Spleen (tissue), 11 donors: ENCODE results near the gene PLCB2. TPM values are rescaled to one million over a fixed set of nuclear protein-coding genes. Genes with fewer than 3 reads are reported as not detected.

Experiments used
- DNase-seq: peaks from one replicate; pipeline ENCODE4 v3.0.0-alpha.2; 2020
- H3K27ac ChIP-seq, 8 donors: fragments of 200-600 bp; sonication (generic) in 7 of 8; 1 replicate in 4 of 8; 2 replicates in 4 of 8; pipeline versions ENCODE4 v1.5.0 to v1.8.0; 2016 to 2021; ENCODE audit warnings: inconsistent platforms in 4 of 8, mild to moderate bottlenecking in 4 of 8, moderate library complexity in 1 of 8
- H3K27me3 ChIP-seq, 7 donors: fragments of 200-600 bp; sonication (generic) in 6 of 7; replicated peaks in 1 of 7; 1 replicate in 4 of 7; 2 replicates in 3 of 7; pipeline versions ENCODE4 v1.5.0 to v1.8.0; 2016 to 2021; ENCODE audit warnings: inconsistent platforms in 3 of 7, mild to moderate bottlenecking in 1 of 7
- H3K36me3 ChIP-seq, 6 donors: fragments of 200-600 bp; sonication (generic) in 5 of 6; 1 replicate in 4 of 6; 2 replicates in 2 of 6; pipeline versions ENCODE4 v1.5.0 to v1.8.0; 2016 to 2021; ENCODE audit warnings: inconsistent platforms in 2 of 6
- H3K4me1 ChIP-seq, 6 donors: fragments of 200-600 bp; sonication (generic) in 5 of 6; 1 replicate in 3 of 6; 2 replicates in 3 of 6; pipeline versions ENCODE4 v1.5.0 to v1.8.0; 2016 to 2021; ENCODE audit warnings: inconsistent platforms in 3 of 6
- H3K4me3 ChIP-seq, 8 donors: fragments of 200-600 bp; sonication (generic) in 7 of 8; 1 replicate in 4 of 8; 2 replicates in 4 of 8; pipeline versions ENCODE4 v1.5.0 to v1.8.0; 2016 to 2021; ENCODE audit warnings: inconsistent platforms in 4 of 8, mild to moderate bottlenecking in 4 of 8, moderate library complexity in 2 of 8
- H3K9me3 ChIP-seq, 8 donors: fragments of 200-600 bp; sonication (generic) in 7 of 8; 1 replicate in 4 of 8; 2 replicates in 4 of 8; pipeline versions ENCODE4 v1.5.0 to v1.8.0; 2016 to 2021; ENCODE audit warnings: inconsistent platforms in 4 of 8
- CTCF ChIP-seq, 11 experiments: fragments of 200-600 bp in 7 of 11; fragments of 450-650 bp in 4 of 11; sonication (generic) in 4 of 11; IDR thresholded peaks in 8 of 11; conservative IDR thresholded peaks in 3 of 11; 1 replicate in 7 of 11; 2 replicates in 4 of 11; pipeline versions ENCODE4 v1.4.0 to v1.8.0; 2016 to 2021; ENCODE audit warnings: antibody characterized with exemption in 11 of 11, inconsistent platforms in 4 of 11, mild to moderate bottlenecking in 1 of 11
- POLR2A ChIP-seq, 3 donors: fragments of 450-650 bp; IDR thresholded peaks; one replicate each; pipeline ENCODE4 v1.5.1; 2017; ENCODE audit warnings: antibody characterized with exemption in 3 of 3, mild to moderate bottlenecking in 1 of 3
- POLR2AphosphoS5 ChIP-seq, 3 donors: sonication (generic); formaldehyde crosslinking; IDR thresholded peaks; one replicate each; pipeline ENCODE4 v1.5.1; 2017; ENCODE audit warnings: antibody characterized with exemption in 3 of 3
- WGBS, 5 donors: extraction: QIAGEN DNeasy Blood & Tissue Kit in 3 of 5; methylation state at CpG; one replicate each; pipeline versions ENCODE4 v1.1.5 to v1.1.7; 2013 to 2018; 5-methylcytosine and 5-hydroxymethylcytosine counted together
- intact Hi-C: fragments of 100-400 bp; cut with DNase I; formaldehyde crosslinking; loops from one replicate; pipeline ENCODE4 v1.15.0; 2023; ENCODE audit warnings: low total_unique reads
- polyA plus RNA-seq, 3 donors: library from polyadenylated mRNA; stranded (reverse); fragments of 200-250 nt; gene quantifications; one replicate each; pipeline ENCODE4 v1.2.1, GENCODE V29; 2013
- total RNA-seq, 7 donors: library from RNA; depleted of rRNA in 3 of 7; stranded (reverse); fragments of >200 nt in 3 of 7; fragmentation: NEBNext Ultra II Directional in 4 of 7; extraction: Animal tissue kit (Norgen Biotek cat#: 25700) in 4 of 7; gene quantifications; one replicate each; pipeline versions ENCODE4 v1.1.0 to v1.2.1, GENCODE V29; 2016 to 2021
- donor health status: healthy with polysubstance abuse.
- donor health status: DM: no; HTN: no; CAD: no; lungs with moderate emphysema.
- donor health status: DM: no; HTN: no; CAD: no.
- donor health status: Bipolar disorder and iron deficiency.
- donor health status: healthy.
- donor health status: DM: no; HTN: no; CAD: no.
- donor health status: DM: yes; HTN: yes; CAD: no.

The PLCB2 gene
- total and polyA plus RNA-seq, 10 donors: 63.8 to 247 (median 187) TPM

- intact Hi-C loops: no loop called here
- WGBS, 5 donors: 43 to 73% (median 55%) methylated on average over 3 of the region's 3 CpGs
- H3K4me3 ChIP-seq: peak overlapping the region in 1 of 8 donors; percentile 53
- H3K27ac ChIP-seq: peak overlapping the region; percentile 63 to 91 (median 84)
- no peak for DNase-seq
- TF ChIP-seq CTCF (IDR thresholded peaks at IDR 0.05 in 8 of 11, conservative IDR thresholded peaks at IDR 0.05 in 3 of 11): no peak
- TF ChIP-seq POLR2AphosphoS5 (IDR thresholded peaks at IDR 0.05): peak in 1 of 3 donors; percentile 0
- H3K9me3 ChIP-seq: no peaks in the 10 kb centered on the region
- peaks cover 0 to 8% (median 0%) of the 10 kb centered on the region in 7 donors for H3K27me3 ChIP-seq
- peaks cover 35 to 100% (median 74%) of the 10 kb centered on the region in 6 donors for H3K4me1 ChIP-seq
- H3K36me3 ChIP-seq: no peaks in the 10 kb centered on the region
Measured at GRCh38 chr15:40334541-40334940, 26.8 kb upstream of the PLCB2 start.

GRCh38 chr15:40333922-40334492 is 26.3 kb upstream of the PLCB2 start:
- peak in 1 of 3 donors; percentile 10 for TF ChIP-seq POLR2A (IDR thresholded peaks at IDR 0.05)
- TF ChIP-seq CTCF (IDR thresholded peaks at IDR 0.05 in 8 of 11, conservative IDR thresholded peaks at IDR 0.05 in 3 of 11): peak in 1 of 11 experiments; percentile 19
- peak; percentile 63 to 84 (median 68) for TF ChIP-seq POLR2AphosphoS5 (IDR thresholded peaks at IDR 0.05)
- WGBS, 5 donors: 6 to 14% (median 8%) methylated on average over 10 to 12 of the region's 12 CpGs
- intact Hi-C loops: no loop called here
- Histone ChIP-seq H3K27ac (peak overlapping the region; percentile 63 to 91 (median 84)), H3K9me3 (no peaks in the 10 kb centered on the region), H3K4me3 (peak overlapping the region in 1 of 8 donors; percentile 53), H3K36me3 (no peaks in the 10 kb centered on the region), H3K27me3 (peaks cover 0 to 8% (median 0%) of the 10 kb centered on the region in 7 donors), H3K4me1 (peaks cover 35 to 100% (median 75%) of the 10 kb centered on the region in 6 donors)
- peak; percentile 87 for DNase-seq

- peaks cover 33 to 100% (median 74%) of the 10 kb centered on the region in 6 donors for H3K4me1 ChIP-seq
- DNase-seq: no peak
- peaks cover 0 to 3% (median 0%) of the 10 kb centered on the region in 7 donors for H3K27me3 ChIP-seq
- H3K27ac ChIP-seq: peak overlapping the region in 4 of 8 donors; percentile 0 to 91 (median 57)
- peaks cover 0 to 4% (median 0%) of the 10 kb centered on the region in 6 donors for H3K36me3 ChIP-seq
- 42 to 65% (median 47%) methylated on average over 8 of the region's 8 CpGs for WGBS, 5 donors
- intact Hi-C loops: no loop called here
- no peak for TF ChIP-seq CTCF (IDR thresholded peaks at IDR 0.05 in 8 of 11, conservative IDR thresholded peaks at IDR 0.05 in 3 of 11)
- TF ChIP-seq POLR2AphosphoS5 (IDR thresholded peaks at IDR 0.05): peak in 2 of 3 donors; percentile 39 to 53
- TF ChIP-seq POLR2A (IDR thresholded peaks at IDR 0.05): no peak
- H3K4me3 ChIP-seq: no peak overlapping the region
- H3K9me3 ChIP-seq: no peaks in the 10 kb centered on the region
Measured at GRCh38 chr15:40332113-40332781, 24.5 kb upstream of the PLCB2 start.

GRCh38 chr15:40331637-40332036 is 23.9 kb upstream of the PLCB2 start:
- Histone ChIP-seq H3K9me3 (no peaks in the 10 kb centered on the region), H3K4me3 (no peak overlapping the region), H3K27ac (peak overlapping the region in 3 of 8 donors; percentile 0 to 91 (median 88)), H3K27me3 (no peaks in the 10 kb centered on the region), H3K4me1 (peaks cover 33 to 100% (median 71%) of the 10 kb centered on the region in 6 donors), H3K36me3 (peaks cover 0 to 4% (median 0%) of the 10 kb centered on the region in 6 donors)
- no peak for TF ChIP-seq POLR2AphosphoS5 (IDR thresholded peaks at IDR 0.05)
- TF ChIP-seq POLR2A (IDR thresholded peaks at IDR 0.05): no peak
- no peak for TF ChIP-seq CTCF (IDR thresholded peaks at IDR 0.05 in 8 of 11, conservative IDR thresholded peaks at IDR 0.05 in 3 of 11)
- DNase-seq: no peak
- WGBS, 5 donors: 94 to 96% (median 95%) methylated on average over 7 of the region's 7 CpGs
- intact Hi-C loops: no loop called here
